ENCODE data around the gene DYNLT4.

Gene DYNLT4

GRCh38 chr1:44757420-44757819, 49.7 kb downstream of the DYNLT4 start:
- no peak for DNase-seq (ENCODE audit: low read depth, low spot score)
